D341Med (cell line): ENCODE results near the gene COX5A.
A peak's percentile ranks its signal among the peaks of the same experiment; 100 is the strongest.

ENCODE experiments used
- DNase-seq: peaks from one replicate; pipeline ENCODE4 v3.0.0; 2012; ENCODE audit warnings: low spot score

Gene COX5A

GRCh38 chr15:74937590-74938371 lies at the start of gene COX5A:
TSS of gene COX5A (minus strand) at chr15:74938073. CDS start at chr15:74938014, 59 bp downstream.
- DNase-seq, result peak; percentile 98

GRCh38 chr15:74983725-74984231 lies 45.9 kb upstream of the COX5A start:
- DNase-seq, result no peak

DNA sequence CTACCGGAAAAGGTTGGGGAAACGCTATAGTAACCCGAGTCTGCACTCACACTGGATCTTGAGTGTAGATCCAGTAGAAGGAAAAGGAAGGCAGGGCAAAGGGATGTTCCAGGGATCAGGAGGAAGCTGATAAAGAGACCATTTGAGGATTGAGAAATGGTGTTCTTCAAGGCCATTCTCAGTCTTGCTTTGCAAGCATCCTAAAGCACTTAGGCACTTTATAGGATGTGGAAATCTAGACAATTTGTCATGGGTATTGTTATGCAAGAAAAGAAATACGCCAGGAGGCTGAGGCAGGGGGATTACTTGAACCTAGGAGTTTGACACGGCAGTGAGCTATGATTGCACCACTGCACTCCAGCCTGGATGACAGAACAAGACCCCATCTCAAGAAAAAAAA lies 44.3 kb upstream of the COX5A start:
- no peak for DNase-seq

DNA sequence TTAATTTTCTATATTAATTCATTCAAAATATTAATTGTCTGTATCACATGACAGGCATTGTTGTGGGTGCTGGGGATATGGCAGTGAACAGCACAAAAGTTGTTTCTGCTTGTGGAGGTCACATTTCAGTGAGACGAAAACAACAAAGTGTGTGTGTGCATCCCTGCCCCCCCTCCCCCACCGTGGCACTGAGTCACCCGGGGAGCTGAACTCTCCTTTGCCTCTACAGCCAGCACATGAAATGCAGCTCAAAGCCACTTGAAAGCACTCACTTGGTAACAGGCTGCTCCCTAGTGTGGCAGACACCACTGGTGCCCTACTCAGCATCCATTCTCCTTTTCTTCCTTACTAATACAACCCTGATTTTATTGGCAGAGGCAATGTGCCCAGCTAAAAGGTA lies 40.6 kb upstream of the COX5A start:
- no peak for DNase-seq

GRCh38 chr15:74978077-74978476 lies 40.2 kb upstream of the COX5A start:
- DNase-seq, result no peak

- no peak for DNase-seq
Observed at GRCh38 chr15:74977599-74977998, 39.7 kb upstream of the COX5A start.

DNA sequence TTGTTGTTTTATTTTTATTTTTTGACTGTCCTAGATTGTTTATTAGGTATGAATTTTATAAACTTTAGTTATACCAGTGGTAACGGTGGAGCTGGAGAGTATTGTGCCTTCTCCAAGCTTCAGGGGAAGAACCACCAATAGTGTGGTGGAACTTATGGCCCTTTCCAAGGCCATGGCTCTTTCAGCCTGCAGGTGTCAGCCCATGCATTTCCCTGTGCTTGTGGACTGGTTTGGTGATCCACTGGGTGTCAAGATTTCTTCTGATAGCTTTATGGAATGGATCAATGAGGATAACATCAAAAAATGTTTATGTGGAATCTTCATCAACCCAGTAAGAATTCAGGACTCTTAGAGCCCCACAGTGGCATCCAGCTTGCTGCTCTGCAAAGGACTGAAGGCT lies 38.3 kb upstream of the COX5A start:
- DNase-seq, result no peak

- DNase-seq, result no peak
Observed at GRCh38 chr15:74967670-74968069, 29.8 kb upstream of the COX5A start.

- DNase-seq, result no peak
Observed at GRCh38 chr15:74964794-74965193, 26.9 kb upstream of the COX5A start.

GRCh38 chr15:74963213-74963612 lies 25.3 kb upstream of the COX5A start:
- DNase-seq, result no peak

DNA sequence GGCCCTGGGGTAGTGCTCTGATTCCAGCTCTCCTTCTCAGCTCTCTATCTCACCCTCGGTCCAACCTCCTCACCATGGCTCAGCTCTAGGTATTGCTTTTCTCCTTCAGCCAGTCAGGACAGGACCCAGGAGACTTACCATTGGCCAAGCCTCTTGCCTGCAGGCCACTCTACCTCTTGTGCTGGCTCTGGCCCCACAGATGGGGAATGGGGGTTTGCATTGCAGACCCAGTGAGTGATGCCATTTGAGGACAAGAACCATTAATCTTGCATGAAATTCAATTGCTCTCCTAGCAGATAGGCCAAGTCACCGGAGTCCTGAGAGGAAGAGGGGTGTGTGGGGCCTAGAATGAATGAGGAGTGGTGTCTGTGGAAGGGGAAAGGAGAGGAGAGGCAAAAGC lies 24.8 kb upstream of the COX5A start:
- no peak for DNase-seq

GRCh38 chr15:74962219-74962618 lies 24.3 kb upstream of the COX5A start:
- DNase-seq, result no peak

- DNase-seq, result no peak
Observed at GRCh38 chr15:74961616-74962015, 23.7 kb upstream of the COX5A start.

DNA sequence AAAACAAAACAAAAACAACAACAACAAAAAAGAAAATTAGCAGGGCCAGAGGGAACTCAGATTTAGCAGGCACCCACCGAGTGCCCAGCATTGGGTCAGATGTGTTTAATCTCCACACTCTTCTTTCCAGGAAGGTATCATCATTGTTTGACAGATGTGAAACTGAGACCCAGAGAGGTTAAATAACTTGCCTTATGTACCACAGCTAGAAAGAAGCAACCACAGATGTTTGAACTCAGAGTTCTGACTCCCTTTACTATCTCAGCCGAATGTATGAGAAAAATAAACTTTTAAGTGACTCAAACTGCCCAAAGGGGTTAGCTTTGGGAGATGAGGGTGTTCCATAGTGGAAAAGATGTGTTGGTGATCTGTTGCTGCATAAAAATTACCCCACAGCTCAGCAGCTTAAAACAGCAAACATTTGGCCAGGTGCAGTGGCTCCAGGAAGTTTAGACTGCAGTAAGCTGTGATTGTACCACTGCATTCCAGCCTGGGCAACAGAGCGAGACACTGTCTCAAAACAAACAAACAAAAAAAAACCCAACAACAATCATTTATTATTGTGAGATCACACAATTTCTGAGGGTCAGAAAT lies 23.2 kb upstream of the COX5A start:
- DNase-seq, result no peak

- no peak for DNase-seq
Observed at GRCh38 chr15:74960286-74960685, 22.4 kb upstream of the COX5A start.

GRCh38 chr15:74959586-74959939 lies 21.7 kb upstream of the COX5A start:
- DNase-seq, result no peak

DNA sequence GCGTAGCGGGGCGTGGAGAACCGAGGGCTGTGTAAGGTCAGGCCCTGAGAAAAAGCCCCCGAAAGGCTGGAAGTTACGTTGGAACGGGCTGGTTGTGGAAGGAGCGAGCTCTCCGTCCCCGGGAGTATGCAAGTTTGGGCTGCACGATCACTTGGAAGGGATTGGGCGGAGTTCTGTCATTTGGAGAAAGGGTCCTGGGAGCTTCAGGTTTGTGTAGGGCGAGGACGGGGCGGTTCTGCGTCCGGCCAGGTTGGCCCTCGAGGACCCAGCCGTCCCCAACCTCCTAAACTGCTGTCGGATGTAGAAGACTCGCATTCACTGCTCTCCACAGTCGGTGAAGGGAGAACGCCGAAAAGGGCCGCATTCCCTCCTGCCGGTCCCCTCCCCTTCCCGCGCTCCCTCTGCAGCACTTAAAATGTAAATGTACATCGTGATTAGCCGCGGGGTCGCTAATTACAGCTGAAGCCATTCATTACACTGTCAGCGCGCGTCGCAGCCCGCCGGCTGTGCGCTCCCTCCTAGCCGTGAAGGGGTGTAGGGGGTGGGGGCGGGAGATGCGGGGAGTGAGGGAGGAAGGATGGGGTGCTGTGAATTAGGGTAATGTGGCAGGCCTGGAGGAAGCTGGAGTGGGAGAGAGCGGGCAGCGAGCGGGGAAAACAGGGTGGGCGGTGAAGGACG lies 21.2 kb upstream of the COX5A start:
- no peak for DNase-seq

DNA sequence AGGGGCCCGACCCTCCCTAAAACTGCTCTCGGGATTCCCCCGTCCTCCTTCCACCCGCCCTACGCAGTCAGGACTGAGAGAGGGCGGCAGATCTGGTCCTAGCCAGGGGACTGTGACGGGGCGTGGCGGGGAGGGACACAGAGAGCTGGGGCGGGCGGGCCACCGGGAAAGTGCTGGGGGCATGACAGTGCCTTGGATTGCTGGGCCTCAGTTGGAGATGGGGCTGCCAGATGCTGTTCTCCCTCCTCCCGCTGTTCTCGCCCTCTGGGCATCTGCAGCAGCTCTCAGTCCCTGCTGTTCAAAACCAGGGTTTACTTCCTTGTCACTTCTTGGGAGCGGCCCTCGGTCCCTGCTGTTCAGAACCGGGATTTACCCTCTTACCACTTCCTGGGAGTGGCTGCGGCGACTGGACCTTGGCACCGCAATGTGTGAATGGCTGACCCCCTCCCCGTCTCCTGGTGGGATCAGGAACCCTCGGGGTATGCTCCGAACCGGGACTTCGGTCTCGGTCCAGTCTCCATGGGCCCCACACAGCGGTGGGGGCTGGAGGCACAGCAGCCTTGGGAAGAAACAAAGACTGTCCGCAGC lies 20.5 kb upstream of the COX5A start:
- DNase-seq, result peak; percentile 64

- DNase-seq, result no peak
Observed at GRCh38 chr15:74957476-74958035, 19.7 kb upstream of the COX5A start.

DNA sequence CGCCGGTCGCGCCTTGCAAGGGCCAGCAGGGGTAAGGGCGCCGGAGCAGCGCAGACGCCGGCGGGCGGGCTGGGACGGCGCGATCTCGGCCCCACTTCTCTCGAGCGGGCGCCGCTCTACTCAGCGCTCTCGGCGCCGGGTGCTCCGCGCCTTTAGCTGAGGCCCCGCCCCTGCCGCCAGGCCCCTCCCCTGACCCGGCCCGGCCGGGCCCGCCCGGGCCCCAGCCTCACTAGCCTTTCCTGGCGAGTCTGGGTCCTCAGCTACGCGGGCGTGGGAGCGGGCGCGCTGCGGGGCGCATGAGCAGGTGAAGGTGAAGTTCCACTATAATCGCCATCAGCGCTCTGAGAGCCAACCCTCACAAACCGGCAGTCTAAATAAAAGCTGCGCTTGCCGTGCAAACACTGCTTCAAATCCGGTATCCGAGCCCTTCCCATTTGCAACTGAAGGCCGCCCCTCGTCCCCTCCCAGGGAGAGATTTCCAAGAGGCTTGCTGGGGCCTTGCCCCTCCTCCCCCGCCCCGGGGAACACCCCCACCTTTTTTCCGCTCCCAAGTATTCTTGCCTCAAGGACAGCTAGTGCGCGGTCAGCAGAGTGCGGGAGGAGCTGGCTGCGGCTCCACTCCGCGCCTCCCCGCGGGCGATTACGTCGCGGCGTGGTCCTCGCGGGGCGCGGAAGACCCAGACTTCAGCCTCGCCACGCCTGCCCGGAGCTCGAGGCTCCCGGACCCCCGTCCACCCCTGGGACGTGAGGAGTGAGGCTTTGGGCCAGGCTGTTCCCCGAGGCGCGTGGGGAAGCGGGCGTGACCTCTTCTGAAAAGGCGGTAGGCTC lies 19.0 kb upstream of the COX5A start, which contains the start of gene RPP25:
Gene RPP25 (minus strand): TSS at position 125 of the 828 bp plus-strand sequence. CDS start 189 bp downstream, outside the sequence.
- DNase-seq, result peak; percentile 79
